Astrocyte (in vitro differentiated cells and primary cell): ENCODE results near the gene CARM1. TPM values are rescaled to one million over a fixed set of nuclear protein-coding genes. Genes with fewer than 3 reads are reported as not detected.
"Not testable (repeated sequence)": the region's sequence is repeated elsewhere in the genome, so short reads cannot be mapped to it uniquely, and the experiment has no call there.

ENCODE experiments used
- DNase-seq: peaks from one replicate; pipeline ENCODE4 v3.0.0-alpha.2; 2010; ENCODE audit warnings: low read depth
- FAIRE-seq: peaks from 2 replicates; lab custom pipeline; 2011; peaks lifted over from hg19 to GRCh38; lab: Jason Lieb, UNC
- H2AFZ ChIP-seq: 2 replicates; pipeline ENCODE4 v1.6.0; 2012; ENCODE audit warnings: low read depth, low read length, inconsistent platforms
- H3K27ac ChIP-seq: 2 replicates; pipeline ENCODE4 v1.5.1; 2011; ENCODE audit warnings: low read depth, low read length, inconsistent platforms
- H3K27me3 ChIP-seq: 2 replicates; pipeline ENCODE4 v1.6.0; 2011; ENCODE audit warnings: low read length, inconsistent platforms; ENCODE audit not compliant: insufficient read depth
- H3K36me3 ChIP-seq: 2 replicates; pipeline ENCODE4 v1.5.1; 2011; ENCODE audit warnings: low read length, inconsistent platforms; ENCODE audit not compliant: insufficient read depth
- H3K4me1 ChIP-seq: 2 replicates; pipeline ENCODE4 v1.5.1; 2011; ENCODE audit warnings: low read length, inconsistent platforms; ENCODE audit not compliant: insufficient read depth
- H3K4me2 ChIP-seq: 2 replicates; pipeline ENCODE4 v1.6.0; 2012; ENCODE audit warnings: low read length, inconsistent platforms
- H3K4me3 ChIP-seq: 2 replicates; pipeline ENCODE4 v1.5.1; 2011; ENCODE audit warnings: low read depth, mild to moderate bottlenecking, low read length, inconsistent platforms; ENCODE audit not compliant: insufficient read depth
- H3K79me2 ChIP-seq: 2 replicates; pipeline ENCODE4 v1.6.0; 2012; ENCODE audit warnings: mild to moderate bottlenecking, low read length, inconsistent platforms; ENCODE audit not compliant: insufficient read depth
- H3K9ac ChIP-seq: 2 replicates; pipeline ENCODE4 v1.6.0; 2012; ENCODE audit warnings: mild to moderate bottlenecking, low read length, inconsistent platforms
- H3K9me3 ChIP-seq: 2 replicates; pipeline ENCODE4 v1.5.1; 2012; ENCODE audit warnings: low read depth, mild to moderate bottlenecking, low read length, inconsistent platforms; ENCODE audit not compliant: insufficient read depth
- H4K20me1 ChIP-seq: 2 replicates; pipeline ENCODE4 v1.6.0; 2012; ENCODE audit warnings: low read length, inconsistent platforms; ENCODE audit not compliant: insufficient read depth
- H3K27ac Mint-ChIP-seq: one replicate; pipeline ENCODE4 v1.8.0; 2021; ENCODE audit warnings: mild to moderate bottlenecking, mixed read lengths; ENCODE audit not compliant: unreplicated experiment
- H3K27me3 Mint-ChIP-seq: one replicate; pipeline ENCODE4 v1.8.0; 2021; ENCODE audit warnings: low read depth, mixed read lengths; ENCODE audit not compliant: unreplicated experiment
- H3K36me3 Mint-ChIP-seq: one replicate; pipeline ENCODE4 v1.8.0; 2021; ENCODE audit warnings: low read depth, mixed read lengths; ENCODE audit not compliant: unreplicated experiment
- H3K4me1 Mint-ChIP-seq: one replicate; pipeline ENCODE4 v1.8.0; 2021; ENCODE audit warnings: low read depth, mixed read lengths; ENCODE audit not compliant: unreplicated experiment
- H3K4me3 Mint-ChIP-seq: one replicate; pipeline ENCODE4 v1.8.0; 2021; ENCODE audit warnings: mild to moderate bottlenecking, moderate library complexity, mixed read lengths; ENCODE audit not compliant: unreplicated experiment
- H3K9me3 Mint-ChIP-seq: one replicate; pipeline ENCODE4 v1.8.0; 2021; ENCODE audit warnings: mild to moderate bottlenecking, mixed read lengths; ENCODE audit not compliant: unreplicated experiment
- CTCF ChIP-seq: IDR thresholded peaks from 2 replicates; pipeline ENCODE4 v1.5.1; 2011; ENCODE audit warnings: low read depth, mild to moderate bottlenecking, inconsistent platforms, low read length, moderate library complexity; ENCODE audit not compliant: insufficient read depth
- EZH2 ChIP-seq: IDR thresholded peaks from 2 replicates; pipeline ENCODE4 v1.6.1; 2012; ENCODE audit warnings: mild to moderate bottlenecking, low read length, inconsistent platforms; ENCODE audit not compliant: insufficient read depth
- total RNA-seq: library from RNA; stranded (reverse); gene quantifications from 2 replicates; pipeline ENCODE4 v1.2.1, GENCODE V29; 2021

The CARM1 gene
- total RNA-seq, 1 donor from 2014 or later, result 62.6 TPM

- H3K27ac Mint-ChIP-seq, result no peak overlapping the region
- TF ChIP-seq EZH2 (no peak), CTCF (no peak)
- H3K4me3 Mint-ChIP-seq, result peak overlapping the region; percentile 87
- no peak for FAIRE-seq
- Histone ChIP-seq H3K4me3 (peak overlapping the region; percentile 71), H2AFZ (peak overlapping the region; percentile 58), H3K4me2 (peak overlapping the region; percentile 93), H3K27ac (no peak overlapping the region), H3K9me3 (no peaks in the 10 kb centered on the region), H3K4me1 (peaks cover 17% of the 10 kb centered on the region), H3K79me2 (peaks cover 56% of the 10 kb centered on the region), H3K9ac (peak overlapping the region; percentile 90), H4K20me1 (peaks cover 28% of the 10 kb centered on the region), H3K27me3 (no peaks in the 10 kb centered on the region), H3K36me3 (peaks cover 6% of the 10 kb centered on the region)
- H3K36me3 Mint-ChIP-seq, result peaks cover 2% of the 10 kb centered on the region
- H3K9me3 Mint-ChIP-seq, result no peaks in the 10 kb centered on the region
- H3K4me1 Mint-ChIP-seq, result peaks cover 8% of the 10 kb centered on the region
- DNase-seq, result no peak
- no peaks in the 10 kb centered on the region for H3K27me3 Mint-ChIP-seq
Observed at GRCh38 chr19:10929402-10929794, 58.0 kb downstream of the CARM1 start.

GRCh38 chr19:10935371-10936059, 64.2 kb downstream of the CARM1 start:
- Histone ChIP-seq H3K4me1 (peaks cover 5% of the 10 kb centered on the region), H3K9me3 (no peaks in the 10 kb centered on the region), H2AFZ (no peak overlapping the region), H3K27me3 (no peaks in the 10 kb centered on the region), H3K9ac (no peak overlapping the region), H3K27ac (no peak overlapping the region), H3K4me3 (no peak overlapping the region), H3K36me3 (peaks cover 4% of the 10 kb centered on the region), H3K79me2 (peaks cover 19% of the 10 kb centered on the region), H3K4me2 (no peak overlapping the region), H4K20me1 (peaks cover 19% of the 10 kb centered on the region)
- TF ChIP-seq EZH2, result no peak
- TF ChIP-seq CTCF, result no peak
- H3K4me3 Mint-ChIP-seq, result peak overlapping the region; percentile 62
- no peaks in the 10 kb centered on the region for H3K27me3 Mint-ChIP-seq
- H3K4me1 Mint-ChIP-seq, result no peaks in the 10 kb centered on the region
- FAIRE-seq, result no peak
- H3K27ac Mint-ChIP-seq, result peak overlapping the region; percentile 78
- no peaks in the 10 kb centered on the region for H3K9me3 Mint-ChIP-seq
- no peaks in the 10 kb centered on the region for H3K36me3 Mint-ChIP-seq
- DNase-seq, result no peak

GRCh38 chr19:10936661-10937084, 65.3 kb downstream of the CARM1 start:
- Histone ChIP-seq H3K79me2 (peaks cover 14% of the 10 kb centered on the region), H3K36me3 (no peaks in the 10 kb centered on the region), H3K9me3 (no peaks in the 10 kb centered on the region), H2AFZ (peak overlapping the region; percentile 72), H3K4me1 (peaks cover 5% of the 10 kb centered on the region), H3K27me3 (no peaks in the 10 kb centered on the region), H3K4me2 (peak overlapping the region; percentile 70), H3K4me3 (no peak overlapping the region), H3K27ac (no peak overlapping the region), H3K9ac (peak overlapping the region; percentile 15), H4K20me1 (peaks cover 14% of the 10 kb centered on the region)
- no peak overlapping the region for H3K27ac Mint-ChIP-seq
- no peaks in the 10 kb centered on the region for H3K4me1 Mint-ChIP-seq
- H3K27me3 Mint-ChIP-seq, result no peaks in the 10 kb centered on the region
- H3K9me3 Mint-ChIP-seq, result no peaks in the 10 kb centered on the region
- FAIRE-seq (no peak), DNase-seq (peak; percentile 66)
- no peaks in the 10 kb centered on the region for H3K36me3 Mint-ChIP-seq
- TF ChIP-seq EZH2, result no peak
- peak; percentile 55 for TF ChIP-seq CTCF
- H3K4me3 Mint-ChIP-seq, result no peak overlapping the region

- H4K20me1 ChIP-seq, H3K9ac ChIP-seq, FAIRE-seq, H3K27ac Mint-ChIP-seq, H3K4me2 ChIP-seq, H3K27me3 ChIP-seq, H3K4me3 Mint-ChIP-seq, H3K4me1 ChIP-seq, H3K4me1 Mint-ChIP-seq, H3K79me2 ChIP-seq, DNase-seq, H3K36me3 ChIP-seq, H3K27me3 Mint-ChIP-seq, H2AFZ ChIP-seq, H3K4me3 ChIP-seq, H3K9me3 Mint-ChIP-seq, H3K9me3 ChIP-seq, H3K36me3 Mint-ChIP-seq, H3K27ac ChIP-seq: not testable (repeated sequence)
Observed at GRCh38 chr19:10941649-10942048, 70.3 kb downstream of the CARM1 start.
